Measurements from ENCODE around the gene TXNL1. TPM values are rescaled to one million over a fixed set of nuclear protein-coding genes. Genes with fewer than 3 reads are reported as not detected.
A peak's percentile ranks its signal among the peaks of the same experiment; 100 is the strongest.

TXNL1 gene
- total and polyA plus RNA-seq, 2 of the 13 experiments (the other 11 are each of a cell fraction or from before 2014, with no cell fraction given), result 41.9 to 73.1 TPM

DNA sequence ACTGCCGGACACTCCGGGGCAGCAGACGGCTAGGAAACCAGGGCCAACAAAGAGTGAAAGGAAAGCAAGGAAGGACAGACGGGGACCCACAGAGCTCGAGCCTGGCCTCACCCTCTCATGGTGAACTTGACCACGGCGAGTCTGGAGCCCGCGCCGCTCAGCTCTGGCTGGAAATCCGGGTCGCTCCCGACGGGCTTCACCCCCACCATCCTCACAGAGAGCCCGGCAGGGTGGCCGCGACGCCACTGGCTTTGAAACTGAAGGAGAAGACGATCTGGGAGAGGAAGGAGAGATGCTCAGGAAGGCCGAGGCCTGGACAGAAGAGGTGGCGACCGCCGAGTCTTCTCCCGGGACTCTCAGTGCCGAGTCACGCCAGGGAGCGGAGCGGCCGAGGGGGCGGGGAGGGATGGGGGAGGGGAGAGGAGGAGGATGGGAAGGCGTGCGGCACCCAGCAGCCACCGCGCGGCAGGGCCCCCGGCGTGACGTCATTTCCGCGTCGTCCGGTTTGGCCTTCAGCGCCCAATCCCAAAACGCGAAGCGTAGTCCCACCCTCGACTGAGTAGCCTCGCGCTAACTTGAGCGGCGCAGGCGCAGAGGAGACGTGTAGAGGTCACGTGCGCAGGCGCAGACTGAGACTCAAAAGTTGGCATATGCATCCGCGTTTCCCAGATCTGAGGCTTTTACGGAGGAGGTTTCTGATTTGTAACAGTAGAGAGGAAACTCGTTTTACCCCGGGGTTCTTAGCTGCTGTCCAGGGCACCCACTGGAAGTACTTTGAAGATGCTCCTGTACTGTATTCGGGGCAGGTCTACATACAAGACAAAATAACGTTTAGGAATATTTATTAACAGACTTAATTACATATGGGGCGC, at the start of gene TXNL1 (continued):
- TF ChIP-seq, protein P1, sequence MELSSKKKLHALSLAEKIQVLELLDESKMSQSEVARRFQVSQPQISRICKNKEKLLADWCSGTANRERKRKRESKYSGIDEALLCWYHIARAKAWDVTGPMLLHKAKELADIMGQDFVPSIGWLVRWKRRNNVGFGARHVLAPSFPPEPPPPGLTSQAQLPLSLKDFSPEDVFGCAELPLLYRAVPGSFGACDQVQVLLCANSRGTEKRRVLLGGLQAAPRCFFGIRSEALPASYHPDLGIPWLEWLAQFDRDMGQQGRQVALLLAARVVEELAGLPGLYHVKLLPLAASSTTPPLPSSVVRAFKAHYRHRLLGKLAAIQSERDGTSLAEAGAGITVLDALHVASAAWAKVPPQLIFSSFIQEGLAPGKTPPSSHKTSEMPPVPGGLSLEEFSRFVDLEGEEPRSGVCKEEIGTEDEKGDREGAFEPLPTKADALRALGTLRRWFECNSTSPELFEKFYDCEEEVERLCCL (CRISPR knock-in tag; IDR thresholded peaks at IDR 0.05; ENCODE audit: borderline replicate concordance), result no peak
- no peak for TF ChIP-seq SRF (IDR thresholded peaks at IDR 0.05; ENCODE audit: low read depth, low read length)
- no peak for TF ChIP-seq SMC3 (IDR thresholded peaks at IDR 0.05; ENCODE audit: low read length)
- 0 out of 2 replicates have a peak, but pooled peaks have one; percentile 16 for TF ChIP-seq TP53 (CRISPR knock-in tag; conservative IDR thresholded peaks at IDR 0.05)
- TF ChIP-seq RBAK (CRISPR knock-in tag; IDR thresholded peaks at IDR 0.05), result no peak
- no peak for TF ChIP-seq ZNF629 (CRISPR knock-in tag; conservative IDR thresholded peaks at IDR 0.05)
- TF ChIP-seq, protein P2, sequence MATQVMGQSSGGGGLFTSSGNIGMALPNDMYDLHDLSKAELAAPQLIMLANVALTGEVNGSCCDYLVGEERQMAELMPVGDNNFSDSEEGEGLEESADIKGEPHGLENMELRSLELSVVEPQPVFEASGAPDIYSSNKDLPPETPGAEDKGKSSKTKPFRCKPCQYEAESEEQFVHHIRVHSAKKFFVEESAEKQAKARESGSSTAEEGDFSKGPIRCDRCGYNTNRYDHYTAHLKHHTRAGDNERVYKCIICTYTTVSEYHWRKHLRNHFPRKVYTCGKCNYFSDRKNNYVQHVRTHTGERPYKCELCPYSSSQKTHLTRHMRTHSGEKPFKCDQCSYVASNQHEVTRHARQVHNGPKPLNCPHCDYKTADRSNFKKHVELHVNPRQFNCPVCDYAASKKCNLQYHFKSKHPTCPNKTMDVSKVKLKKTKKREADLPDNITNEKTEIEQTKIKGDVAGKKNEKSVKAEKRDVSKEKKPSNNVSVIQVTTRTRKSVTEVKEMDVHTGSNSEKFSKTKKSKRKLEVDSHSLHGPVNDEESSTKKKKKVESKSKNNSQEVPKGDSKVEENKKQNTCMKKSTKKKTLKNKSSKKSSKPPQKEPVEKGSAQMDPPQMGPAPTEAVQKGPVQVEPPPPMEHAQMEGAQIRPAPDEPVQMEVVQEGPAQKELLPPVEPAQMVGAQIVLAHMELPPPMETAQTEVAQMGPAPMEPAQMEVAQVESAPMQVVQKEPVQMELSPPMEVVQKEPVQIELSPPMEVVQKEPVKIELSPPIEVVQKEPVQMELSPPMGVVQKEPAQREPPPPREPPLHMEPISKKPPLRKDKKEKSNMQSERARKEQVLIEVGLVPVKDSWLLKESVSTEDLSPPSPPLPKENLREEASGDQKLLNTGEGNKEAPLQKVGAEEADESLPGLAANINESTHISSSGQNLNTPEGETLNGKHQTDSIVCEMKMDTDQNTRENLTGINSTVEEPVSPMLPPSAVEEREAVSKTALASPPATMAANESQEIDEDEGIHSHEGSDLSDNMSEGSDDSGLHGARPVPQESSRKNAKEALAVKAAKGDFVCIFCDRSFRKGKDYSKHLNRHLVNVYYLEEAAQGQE (IDR thresholded peaks at IDR 0.05; ENCODE audit: borderline replicate concordance in 1 of 2, low read depth in 1 of 2, low read length in 2 of 2), result peak in 1 of 2 experiments; percentile 31; a peak in 1 of 4 replicates
- TF ChIP-seq, protein P3, sequence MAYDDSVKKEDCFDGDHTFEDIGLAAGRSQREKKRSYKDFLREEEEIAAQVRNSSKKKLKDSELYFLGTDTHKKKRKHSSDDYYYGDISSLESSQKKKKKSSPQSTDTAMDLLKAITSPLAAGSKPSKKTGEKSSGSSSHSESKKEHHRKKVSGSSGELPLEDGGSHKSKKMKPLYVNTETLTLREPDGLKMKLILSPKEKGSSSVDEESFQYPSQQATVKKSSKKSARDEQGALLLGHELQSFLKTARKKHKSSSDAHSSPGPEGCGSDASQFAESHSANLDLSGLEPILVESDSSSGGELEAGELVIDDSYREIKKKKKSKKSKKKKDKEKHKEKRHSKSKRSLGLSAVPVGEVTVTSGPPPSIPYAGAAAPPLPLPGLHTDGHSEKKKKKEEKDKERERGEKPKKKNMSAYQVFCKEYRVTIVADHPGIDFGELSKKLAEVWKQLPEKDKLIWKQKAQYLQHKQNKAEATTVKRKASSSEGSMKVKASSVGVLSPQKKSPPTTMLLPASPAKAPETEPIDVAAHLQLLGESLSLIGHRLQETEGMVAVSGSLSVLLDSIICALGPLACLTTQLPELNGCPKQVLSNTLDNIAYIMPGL (CRISPR knock-in tag; IDR thresholded peaks at IDR 0.05; ENCODE audit: borderline replicate concordance in 1 of 2, low read depth in 1 of 2), result peak in 1 of 2 experiments; percentile 46; a peak in 1 of 4 replicates
- no peak for TF ChIP-seq ZNF615 (CRISPR knock-in tag; IDR thresholded peaks at IDR 0.05; ENCODE audit: borderline replicate concordance)
- no peak; the same call in none of the 2 replicates for TF ChIP-seq HOXA5 (CRISPR knock-in tag; IDR thresholded peaks at IDR 0.05)
- peak; percentile 66; the same call in 1 of the 2 replicates for TF ChIP-seq ZNF772 (CRISPR knock-in tag; IDR thresholded peaks at IDR 0.05)
- no peak for TF ChIP-seq CENPT (CRISPR knock-in tag; IDR thresholded peaks at IDR 0.05; ENCODE audit: low read depth)
- peak; percentile 80 for TF ChIP-seq TARDBP (CRISPR knock-in tag; IDR thresholded peaks at IDR 0.05)
- TF ChIP-seq, protein P4, sequence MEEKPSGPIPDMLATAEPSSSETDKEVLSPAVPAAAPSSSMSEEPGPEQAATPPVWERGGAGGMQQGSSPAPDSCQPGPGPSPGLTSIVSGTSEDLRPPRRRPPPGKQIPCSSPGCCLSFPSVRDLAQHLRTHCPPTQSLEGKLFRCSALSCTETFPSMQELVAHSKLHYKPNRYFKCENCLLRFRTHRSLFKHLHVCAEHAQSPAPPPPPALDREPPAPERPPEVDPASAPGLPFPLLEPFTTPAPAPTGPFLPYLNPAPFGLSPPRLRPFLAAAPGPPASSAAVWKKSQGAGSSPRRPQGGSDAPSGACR (CRISPR knock-in tag; IDR thresholded peaks at IDR 0.05), result peak; percentile 56; the same call in 1 of the 2 replicates
- TF ChIP-seq, protein P5, sequence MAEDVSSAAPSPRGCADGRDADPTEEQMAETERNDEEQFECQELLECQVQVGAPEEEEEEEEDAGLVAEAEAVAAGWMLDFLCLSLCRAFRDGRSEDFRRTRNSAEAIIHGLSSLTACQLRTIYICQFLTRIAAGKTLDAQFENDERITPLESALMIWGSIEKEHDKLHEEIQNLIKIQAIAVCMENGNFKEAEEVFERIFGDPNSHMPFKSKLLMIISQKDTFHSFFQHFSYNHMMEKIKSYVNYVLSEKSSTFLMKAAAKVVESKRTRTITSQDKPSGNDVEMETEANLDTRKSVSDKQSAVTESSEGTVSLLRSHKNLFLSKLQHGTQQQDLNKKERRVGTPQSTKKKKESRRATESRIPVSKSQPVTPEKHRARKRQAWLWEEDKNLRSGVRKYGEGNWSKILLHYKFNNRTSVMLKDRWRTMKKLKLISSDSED (CRISPR knock-in tag; IDR thresholded peaks at IDR 0.05), result no peak

All from HepG2 (cell line).